Parathyroid adenoma (tissue), 2 donors: ENCODE results near the gene ZNF500.

ENCODE experiments used
- H2AFZ ChIP-seq: fragments of 300-600 bp; sonication (generic); one replicate; pipeline ENCODE4 v1.7.0; 2017; ENCODE audit warnings: antibody characterized with exemption, mild to moderate bottlenecking
- H3K27ac ChIP-seq: fragments of 300-600 bp; sonication (generic); one replicate; pipeline ENCODE4 v1.7.0; 2017
- H3K27me3 ChIP-seq: fragments of 300-600 bp; sonication (generic); one replicate; pipeline ENCODE4 v1.7.0; 2017; ENCODE audit warnings: low read length; ENCODE audit not compliant: control insufficient read depth, insufficient read depth
- H3K36me3 ChIP-seq: fragments of 300-600 bp; sonication (generic); one replicate; pipeline ENCODE4 v1.7.0; 2017; ENCODE audit warnings: low read length; ENCODE audit not compliant: control insufficient read depth, insufficient read depth
- H3K4me1 ChIP-seq: fragments of 300-600 bp; sonication (generic); one replicate; pipeline ENCODE4 v1.7.0; 2017; ENCODE audit warnings: control low read depth
- H3K4me2 ChIP-seq: fragments of 300-600 bp; sonication (generic); one replicate; pipeline ENCODE4 v1.7.0; 2017; ENCODE audit warnings: low read length
- H3K4me3 ChIP-seq: fragments of 300-600 bp; sonication (generic); one replicate; pipeline ENCODE4 v1.7.0; 2017; ENCODE audit warnings: low read depth, low read length
- H3K79me2 ChIP-seq: fragments of 300-600 bp; sonication (generic); one replicate; pipeline ENCODE4 v1.7.0; 2017; ENCODE audit warnings: control low read depth
- H3K9ac ChIP-seq: fragments of 300-600 bp; sonication (generic); one replicate; pipeline ENCODE4 v1.7.0; 2017; ENCODE audit warnings: mild to moderate bottlenecking
- H3K9me3 ChIP-seq: fragments of 300-600 bp; sonication (generic); one replicate; pipeline ENCODE4 v1.7.0; 2017; ENCODE audit warnings: low read length; ENCODE audit not compliant: control insufficient read depth
- TF ChIP-seq, protein P1 (sequence below): fragments of 300-600 bp; sonication (generic); IDR thresholded peaks from one replicate; pipeline ENCODE4 v1.7.0; 2017; ENCODE audit warnings: antibody characterized with exemption, mild to moderate bottlenecking
- donor health status: primary hyperparathyroidism.

Gene ZNF500

DNA sequence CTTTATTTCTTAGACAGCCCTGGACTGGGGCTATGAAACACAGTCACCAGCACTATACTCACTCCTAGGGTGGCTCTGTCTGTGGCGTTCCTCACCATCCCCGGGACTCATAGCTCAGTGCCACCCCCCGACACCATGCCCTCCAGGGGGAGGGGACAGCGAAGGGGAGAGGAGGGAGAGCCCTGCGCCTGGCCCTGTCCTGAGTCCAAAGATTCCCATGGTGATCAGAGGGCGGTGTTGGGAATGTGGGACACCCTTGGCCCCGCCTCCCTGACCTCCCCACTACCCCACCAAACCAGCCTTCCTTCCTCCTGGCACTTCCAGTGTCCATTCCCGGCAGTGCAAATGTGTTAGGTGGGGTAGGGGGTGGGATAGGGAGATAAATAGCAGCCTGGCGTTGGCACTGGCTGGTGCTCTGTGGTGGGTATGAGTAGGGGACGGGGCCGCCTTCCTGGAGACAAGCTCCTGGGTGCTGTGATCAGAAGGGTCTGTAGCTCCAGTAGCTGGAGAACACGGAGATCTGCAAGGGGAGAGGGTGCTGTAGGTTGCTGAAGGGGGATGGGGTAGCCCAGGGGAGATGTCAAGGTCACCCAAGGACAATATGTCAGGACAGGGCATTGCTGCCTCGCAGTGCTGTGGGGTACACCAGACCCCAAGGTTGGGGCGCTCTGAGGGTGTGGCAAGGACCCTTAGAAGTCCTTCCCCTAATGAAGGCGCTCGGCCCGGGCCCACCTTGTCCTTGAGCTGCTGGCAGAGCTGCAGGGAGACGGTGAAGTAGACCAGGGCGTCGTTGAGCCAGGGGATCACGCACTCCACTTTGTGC lies 30.2 kb upstream of the ZNF500 start:
- Histone ChIP-seq H3K9me3 (no peaks in the 10 kb centered on the region), H3K4me2 (no peak overlapping the region), H3K4me1 (peaks cover 6% of the 10 kb centered on the region), H3K27me3 (no peaks in the 10 kb centered on the region), H2AFZ (no peak overlapping the region), H3K79me2 (no peaks in the 10 kb centered on the region), H3K27ac (no peak overlapping the region), H3K36me3 (no peaks in the 10 kb centered on the region), H3K9ac (no peak overlapping the region), H3K4me3 (no peak overlapping the region)
- TF ChIP-seq, protein P1, sequence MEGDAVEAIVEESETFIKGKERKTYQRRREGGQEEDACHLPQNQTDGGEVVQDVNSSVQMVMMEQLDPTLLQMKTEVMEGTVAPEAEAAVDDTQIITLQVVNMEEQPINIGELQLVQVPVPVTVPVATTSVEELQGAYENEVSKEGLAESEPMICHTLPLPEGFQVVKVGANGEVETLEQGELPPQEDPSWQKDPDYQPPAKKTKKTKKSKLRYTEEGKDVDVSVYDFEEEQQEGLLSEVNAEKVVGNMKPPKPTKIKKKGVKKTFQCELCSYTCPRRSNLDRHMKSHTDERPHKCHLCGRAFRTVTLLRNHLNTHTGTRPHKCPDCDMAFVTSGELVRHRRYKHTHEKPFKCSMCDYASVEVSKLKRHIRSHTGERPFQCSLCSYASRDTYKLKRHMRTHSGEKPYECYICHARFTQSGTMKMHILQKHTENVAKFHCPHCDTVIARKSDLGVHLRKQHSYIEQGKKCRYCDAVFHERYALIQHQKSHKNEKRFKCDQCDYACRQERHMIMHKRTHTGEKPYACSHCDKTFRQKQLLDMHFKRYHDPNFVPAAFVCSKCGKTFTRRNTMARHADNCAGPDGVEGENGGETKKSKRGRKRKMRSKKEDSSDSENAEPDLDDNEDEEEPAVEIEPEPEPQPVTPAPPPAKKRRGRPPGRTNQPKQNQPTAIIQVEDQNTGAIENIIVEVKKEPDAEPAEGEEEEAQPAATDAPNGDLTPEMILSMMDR, result no peak

DNA sequence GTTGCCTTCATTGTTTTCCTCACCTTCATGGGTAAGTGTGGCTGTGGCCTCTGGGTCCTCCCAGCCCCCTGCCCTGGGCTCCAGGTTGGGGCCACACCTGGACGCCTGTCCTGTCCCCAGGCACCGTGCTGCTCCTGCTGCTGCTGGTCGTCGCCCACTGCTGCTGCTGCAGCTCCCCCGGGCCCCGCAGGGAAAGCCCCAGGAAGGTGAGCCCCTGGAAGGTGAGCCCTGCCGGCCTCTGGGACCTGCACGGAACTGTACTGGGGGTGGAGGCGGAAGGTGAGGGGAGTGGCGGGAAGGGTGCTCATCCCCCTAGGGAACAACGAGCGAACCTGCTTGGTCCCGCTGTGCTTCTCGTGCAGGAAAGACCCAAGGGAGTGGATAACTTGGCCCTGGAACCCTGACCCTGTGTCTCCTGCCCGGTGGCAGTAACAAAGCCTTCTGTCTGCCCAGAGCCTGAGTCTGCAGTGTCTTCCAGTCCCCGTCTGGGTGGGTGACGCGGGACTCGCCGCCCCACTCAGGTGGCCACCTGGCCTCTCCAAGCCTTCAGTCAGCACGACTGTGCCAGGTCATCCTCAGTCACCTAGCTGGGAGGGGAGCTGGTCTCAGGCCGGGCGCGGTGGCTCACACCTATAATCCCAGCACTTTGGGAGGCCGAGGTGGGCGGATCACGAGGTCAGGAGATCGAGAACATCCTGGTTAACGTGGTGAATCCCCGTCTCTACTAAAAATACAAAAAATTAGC lies 29.0 kb upstream of the ZNF500 start:
- TF ChIP-seq, protein P1, result no peak
- no peaks in the 10 kb centered on the region for H3K27me3 ChIP-seq
- no peak overlapping the region for H3K9ac ChIP-seq
- H3K79me2 ChIP-seq, result no peaks in the 10 kb centered on the region
- no peak overlapping the region for H3K27ac ChIP-seq
- H3K9me3 ChIP-seq, result no peaks in the 10 kb centered on the region
- H3K4me3 ChIP-seq, result no peak overlapping the region
- H2AFZ ChIP-seq, result no peak overlapping the region
- no peak overlapping the region for H3K4me2 ChIP-seq
- H3K4me1 ChIP-seq, result no peaks in the 10 kb centered on the region
- H3K36me3 ChIP-seq, result no peaks in the 10 kb centered on the region

GRCh38 chr16:4795181-4795827 lies 28.3 kb upstream of the ZNF500 start, which contains the start of gene SMIM22:
TSS of gene SMIM22 (plus strand) at chr16:4795369. CDS start at chr16:4795735, 366 bp downstream.
- Histone ChIP-seq H3K79me2 (no peaks in the 10 kb centered on the region), H3K27ac (no peak within 1 kb of the TSS), H3K4me1 (no peaks in the 10 kb centered on the region), H3K4me3 (no peak within 1 kb of the TSS), H3K36me3 (no peaks in the 10 kb centered on the region), H3K9me3 (no peaks in the 10 kb centered on the region), H2AFZ (no peak within 1 kb of the TSS), H3K27me3 (no peaks in the 10 kb centered on the region), H3K9ac (no peak within 1 kb of the TSS), H3K4me2 (no peak within 1 kb of the TSS)
- TF ChIP-seq, protein P1, result no peak

- Histone ChIP-seq H3K79me2 (no peaks in the 10 kb centered on the region), H3K27me3 (no peaks in the 10 kb centered on the region), H3K9me3 (no peaks in the 10 kb centered on the region), H3K4me2 (no peak overlapping the region), H3K36me3 (no peaks in the 10 kb centered on the region), H2AFZ (no peak overlapping the region), H3K4me1 (no peaks in the 10 kb centered on the region), H3K9ac (no peak overlapping the region), H3K4me3 (no peak overlapping the region), H3K27ac (no peak overlapping the region)
- TF ChIP-seq, protein P1, result no peak
Observed at GRCh38 chr16:4792951-4793513, 26.1 kb upstream of the ZNF500 start.
